ENCODE measurements around the gene GPATCH2.

GPATCH2 gene

GRCh38 chr1:217456261-217456660 is 174.6 kb downstream of the GPATCH2 start:
- no peak for DNase-seq (ENCODE audit: low read depth)
- no peak overlapping the region for H3K4me3 ChIP-seq (ENCODE audit: low read depth, low read length)
- TF ChIP-seq MAX (IDR thresholded peaks at IDR 0.05; ENCODE audit: low read depth, low read length) = no peak
- no peak for TF ChIP-seq CTCF (IDR thresholded peaks at IDR 0.05; ENCODE audit: low read depth, low read length)
- TF ChIP-seq POLR2A (IDR thresholded peaks at IDR 0.05; ENCODE audit: extremely low read depth, insufficient read length) = no peak
- no peak for TF ChIP-seq MYC (IDR thresholded peaks at IDR 0.05; ENCODE audit: low read depth, low read length)

GRCh38 chr1:217453816-217454215 is 177.1 kb downstream of the GPATCH2 start:
- TF ChIP-seq POLR2A (IDR thresholded peaks at IDR 0.05; ENCODE audit: extremely low read depth, insufficient read length) = no peak
- no peak for TF ChIP-seq MYC (IDR thresholded peaks at IDR 0.05; ENCODE audit: low read depth, low read length)
- no peak for TF ChIP-seq CTCF (IDR thresholded peaks at IDR 0.05; ENCODE audit: low read depth, low read length)
- no peak for TF ChIP-seq MAX (IDR thresholded peaks at IDR 0.05; ENCODE audit: low read depth, low read length)
- no peak overlapping the region for H3K4me3 ChIP-seq (ENCODE audit: low read depth, low read length)
- no peak for DNase-seq (ENCODE audit: low read depth)

GRCh38 chr1:217449370-217449769 is 181.5 kb downstream of the GPATCH2 start:
- TF ChIP-seq MAX (IDR thresholded peaks at IDR 0.05; ENCODE audit: low read depth, low read length) (no peak), POLR2A (IDR thresholded peaks at IDR 0.05; ENCODE audit: extremely low read depth, insufficient read length) (no peak), CTCF (IDR thresholded peaks at IDR 0.05; ENCODE audit: low read depth, low read length) (no peak), MYC (IDR thresholded peaks at IDR 0.05; ENCODE audit: low read depth, low read length) (no peak)
- no peak for DNase-seq (ENCODE audit: low read depth)
- H3K4me3 ChIP-seq (ENCODE audit: low read depth, low read length) = no peak overlapping the region

DNA sequence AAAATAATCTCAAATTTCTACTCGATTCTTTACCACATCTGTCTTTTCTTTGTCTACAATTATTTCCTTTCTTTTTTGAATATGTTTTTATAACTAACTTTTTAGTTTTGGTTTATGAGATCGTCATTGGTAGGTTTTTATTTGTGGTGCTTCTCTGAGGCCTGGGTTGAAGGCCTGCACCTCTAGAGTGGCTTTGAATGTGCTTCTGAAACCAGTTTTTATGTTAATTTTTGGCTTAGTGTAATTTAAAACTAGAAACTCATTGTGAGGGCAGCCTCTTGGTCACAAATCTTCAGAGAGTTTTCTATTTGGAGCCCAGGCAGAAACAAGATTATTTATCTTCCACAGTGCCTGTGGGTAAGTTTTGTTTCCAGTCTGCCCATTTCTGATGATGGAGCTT is 187.0 kb downstream of the GPATCH2 start:
- DNase-seq (ENCODE audit: low read depth) = no peak
- no peak for TF ChIP-seq CTCF (IDR thresholded peaks at IDR 0.05; ENCODE audit: low read depth, low read length)
- TF ChIP-seq POLR2A (IDR thresholded peaks at IDR 0.05; ENCODE audit: extremely low read depth, insufficient read length) = no peak
- no peak for TF ChIP-seq MAX (IDR thresholded peaks at IDR 0.05; ENCODE audit: low read depth, low read length)
- no peak for TF ChIP-seq MYC (IDR thresholded peaks at IDR 0.05; ENCODE audit: low read depth, low read length)
- no peak overlapping the region for H3K4me3 ChIP-seq (ENCODE audit: low read depth, low read length)

DNA sequence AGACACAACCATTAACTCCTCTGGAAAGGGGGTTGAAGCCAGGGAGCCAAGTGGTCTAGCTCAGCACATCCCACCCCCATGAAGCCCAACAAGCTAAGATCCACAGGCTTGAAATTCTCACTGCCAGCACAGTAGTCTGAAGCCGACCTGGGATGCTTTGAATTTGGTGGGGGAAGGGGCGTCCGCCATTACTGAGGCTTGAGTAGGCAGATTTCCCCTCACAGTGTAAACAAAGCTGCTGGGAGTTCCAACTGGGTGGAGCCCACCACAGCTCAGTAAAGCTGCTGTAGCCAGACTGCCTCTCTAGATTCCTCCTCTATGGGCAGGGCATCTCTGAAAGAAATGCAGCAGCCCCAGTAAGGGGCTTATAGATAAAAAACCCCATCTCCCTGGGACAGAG is 193.5 kb downstream of the GPATCH2 start:
- TF ChIP-seq MAX (IDR thresholded peaks at IDR 0.05; ENCODE audit: low read depth, low read length) (no peak), POLR2A (IDR thresholded peaks at IDR 0.05; ENCODE audit: extremely low read depth, insufficient read length) (no peak), CTCF (IDR thresholded peaks at IDR 0.05; ENCODE audit: low read depth, low read length) (no peak), MYC (IDR thresholded peaks at IDR 0.05; ENCODE audit: low read depth, low read length) (no peak)
- no peak for DNase-seq (ENCODE audit: low read depth)
- H3K4me3 ChIP-seq (ENCODE audit: low read depth, low read length) = no peak overlapping the region

- no peak overlapping the region for H3K4me3 ChIP-seq (ENCODE audit: low read depth, low read length)
- DNase-seq (ENCODE audit: low read depth) = no peak
- TF ChIP-seq CTCF (IDR thresholded peaks at IDR 0.05; ENCODE audit: low read depth, low read length) (no peak), MAX (IDR thresholded peaks at IDR 0.05; ENCODE audit: low read depth, low read length) (no peak), MYC (IDR thresholded peaks at IDR 0.05; ENCODE audit: low read depth, low read length) (no peak), POLR2A (IDR thresholded peaks at IDR 0.05; ENCODE audit: extremely low read depth, insufficient read length) (no peak)
These were observed 195.7 kb downstream of the GPATCH2 start for GRCh38 chr1:217435204-217435603.

Measured in NB4 (cell line).